WTC11 (cell line): ENCODE results near the gene PAX4. TPM values are rescaled to one million over a fixed set of nuclear protein-coding genes. Genes with fewer than 3 reads are reported as not detected.

Experiments used
- ATAC-seq: fragments of 200-7000 bp; cut with Tn5 transposase; 2 replicates; pipeline ENCODE4 v1.10.0; 2021; ENCODE audit warnings: mild to moderate bottlenecking, moderate library complexity
- CTCF ChIA-PET: fragments of 300-600 bp; sonication (Branson Sonifier 250); formaldehyde crosslinking; loops from one replicate; lab custom pipeline; 2021; ENCODE audit warnings: antibody characterized with exemption; lab: Charles Lee
- POLR2A ChIA-PET: fragments of 350-600 bp; sonication (Branson Sonifier 250); formaldehyde crosslinking; loops from one replicate; lab custom pipeline; 2021; ENCODE audit warnings: antibody characterized with exemption; lab: Charles Lee
- DNase-seq: peaks from one replicate; pipeline ENCODE4 v3.0.0; 2021; ENCODE audit warnings: low spot score
- H3K27ac Mint-ChIP-seq: 2 replicates; pipeline ENCODE4 v1.8.0; 2021; ENCODE audit warnings: mixed read lengths
- H3K27me3 Mint-ChIP-seq: 2 replicates; pipeline ENCODE4 v1.8.0; 2021; ENCODE audit warnings: low read depth, mild to moderate bottlenecking, moderate library complexity, mixed read lengths
- H3K36me3 Mint-ChIP-seq: 2 replicates; pipeline ENCODE4 v1.8.0; 2021; ENCODE audit warnings: mixed read lengths
- H3K4me1 Mint-ChIP-seq: 2 replicates; pipeline ENCODE4 v1.8.0; 2022; ENCODE audit warnings: mixed read lengths
- H3K4me3 Mint-ChIP-seq: 2 replicates; pipeline ENCODE4 v1.8.0; 2021; ENCODE audit warnings: mild to moderate bottlenecking, moderate library complexity, mixed read lengths
- H3K9me3 Mint-ChIP-seq: 2 replicates; pipeline ENCODE4 v1.8.0; 2021; ENCODE audit warnings: mixed read lengths
- AR ChIP-seq: fragments of 250-450 bp; sonication (Bioruptor Pico); IDR thresholded peaks from 2 replicates; pipeline ENCODE4 v1.9.0; 2021; ENCODE audit warnings: mild to moderate bottlenecking
- ATF1 ChIP-seq: sonication (generic); formaldehyde crosslinking; IDR thresholded peaks from 2 replicates; pipeline ENCODE4 v1.8.1; 2023; ENCODE audit warnings: mild to moderate bottlenecking, moderate library complexity, missing genetic modification reagents
- CREB1 ChIP-seq: sonication (generic); formaldehyde crosslinking; IDR thresholded peaks from 2 replicates; pipeline ENCODE4 v1.8.0; 2023; ENCODE audit warnings: mild to moderate bottlenecking, missing genetic modification reagents
- KAT7 ChIP-seq: sonication (generic); formaldehyde crosslinking; IDR thresholded peaks from 2 replicates; pipeline ENCODE4 v1.8.1; 2023; ENCODE audit warnings: missing genetic modification reagents, mild to moderate bottlenecking, borderline replicate concordance
- MXD4 ChIP-seq: fragments of 250-450 bp; sonication (Bioruptor Pico); IDR thresholded peaks from 2 replicates; pipeline ENCODE4 v1.8.0; 2021; ENCODE audit warnings: mild to moderate bottlenecking, moderate library complexity, borderline replicate concordance
- NR1H2 ChIP-seq: sonication (generic); formaldehyde crosslinking; IDR thresholded peaks from 2 replicates; pipeline ENCODE4 v1.9.0; 2021; ENCODE audit warnings: mild to moderate bottlenecking, moderate library complexity, missing genetic modification reagents
- PREB ChIP-seq: sonication (generic); formaldehyde crosslinking; IDR thresholded peaks from 2 replicates; pipeline ENCODE4 v1.8.1; 2022; ENCODE audit warnings: mild to moderate bottlenecking, missing genetic modification reagents, moderate library complexity, borderline replicate concordance
- RORB ChIP-seq: fragments of 250-450 bp; sonication (Bioruptor Pico); IDR thresholded peaks from 2 replicates; pipeline ENCODE4 v1.9.0; 2021; ENCODE audit warnings: mild to moderate bottlenecking
- SMAD3 ChIP-seq: sonication (generic); formaldehyde crosslinking; IDR thresholded peaks from 2 replicates; pipeline ENCODE4 v1.8.0; 2022; ENCODE audit warnings: missing genetic modification reagents, mild to moderate bottlenecking, borderline replicate concordance
- SMAD4 ChIP-seq: sonication (generic); formaldehyde crosslinking; IDR thresholded peaks from 2 replicates; pipeline ENCODE4 v1.8.0; 2022; ENCODE audit warnings: mild to moderate bottlenecking, missing genetic modification reagents
- SOX15 ChIP-seq: fragments of 250-450 bp; sonication (Bioruptor Pico); IDR thresholded peaks from 2 replicates; pipeline ENCODE4 v1.9.0; 2021; ENCODE audit warnings: mild to moderate bottlenecking
- ZNF219 ChIP-seq: sonication (generic); formaldehyde crosslinking; IDR thresholded peaks from 2 replicates; pipeline ENCODE4 v1.8.0; 2023; ENCODE audit warnings: missing genetic modification reagents, mild to moderate bottlenecking, borderline replicate concordance
- ZNF232 ChIP-seq: sonication (generic); formaldehyde crosslinking; IDR thresholded peaks from 2 replicates; pipeline ENCODE4 v1.8.0; 2022; ENCODE audit warnings: mild to moderate bottlenecking, missing genetic modification reagents
- ZNF263 ChIP-seq: sonication (generic); formaldehyde crosslinking; IDR thresholded peaks from 2 replicates; pipeline ENCODE4 v1.8.1; 2022; ENCODE audit warnings: low read depth, mild to moderate bottlenecking, moderate library complexity, missing genetic modification reagents
- ZNF317 ChIP-seq: sonication (generic); formaldehyde crosslinking; IDR thresholded peaks from 2 replicates; pipeline ENCODE4 v1.8.1; 2023; ENCODE audit warnings: low read depth, mild to moderate bottlenecking, moderate library complexity, missing genetic modification reagents, borderline replicate concordance
- ZNF423 ChIP-seq: fragments of 250-450 bp; sonication (Bioruptor Pico); IDR thresholded peaks from 2 replicates; pipeline ENCODE4 v2.1.2; 2022; ENCODE audit warnings: mild to moderate bottlenecking, moderate library complexity
- ZNF532 ChIP-seq: fragments of 250-450 bp; sonication (Bioruptor Pico); IDR thresholded peaks from 2 replicates; pipeline ENCODE4 v1.9.0; 2021; ENCODE audit warnings: mild to moderate bottlenecking, borderline replicate concordance
- total RNA-seq: library from RNA; stranded (reverse); gene quantifications from 3 replicates; pipeline ENCODE4 v1.2.3, GENCODE V29; 2021
- TF ChIP-seq, protein P1 (sequence below): fragments of 250-450 bp; sonication (Bioruptor Pico); IDR thresholded peaks from 2 replicates; pipeline ENCODE4 v2.1.2; 2022; ENCODE audit warnings: mild to moderate bottlenecking, moderate library complexity
- TF ChIP-seq, protein P2 (sequence below): sonication (generic); formaldehyde crosslinking; IDR thresholded peaks from 2 replicates; pipeline ENCODE4 v1.8.1; 2023; ENCODE audit warnings: mild to moderate bottlenecking, missing genetic modification reagents, moderate library complexity

Gene PAX4
- total RNA-seq, 1 experiment from 2014 or later, result not detected

- H3K36me3 Mint-ChIP-seq, result peaks cover 23% of the 10 kb centered on the region
- no peak overlapping the region for H3K27ac Mint-ChIP-seq
- DNase-seq (no peak), ATAC-seq (no peak)
- TF ChIP-seq ZNF263 (CRISPR knock-in tag) (no peak), ZNF532 (CRISPR knock-in tag) (no peak), KAT7 (CRISPR knock-in tag) (no peak), ZNF232 (CRISPR knock-in tag) (no peak), ZNF423 (CRISPR knock-in tag) (no peak)
- TF ChIP-seq, protein P1, sequence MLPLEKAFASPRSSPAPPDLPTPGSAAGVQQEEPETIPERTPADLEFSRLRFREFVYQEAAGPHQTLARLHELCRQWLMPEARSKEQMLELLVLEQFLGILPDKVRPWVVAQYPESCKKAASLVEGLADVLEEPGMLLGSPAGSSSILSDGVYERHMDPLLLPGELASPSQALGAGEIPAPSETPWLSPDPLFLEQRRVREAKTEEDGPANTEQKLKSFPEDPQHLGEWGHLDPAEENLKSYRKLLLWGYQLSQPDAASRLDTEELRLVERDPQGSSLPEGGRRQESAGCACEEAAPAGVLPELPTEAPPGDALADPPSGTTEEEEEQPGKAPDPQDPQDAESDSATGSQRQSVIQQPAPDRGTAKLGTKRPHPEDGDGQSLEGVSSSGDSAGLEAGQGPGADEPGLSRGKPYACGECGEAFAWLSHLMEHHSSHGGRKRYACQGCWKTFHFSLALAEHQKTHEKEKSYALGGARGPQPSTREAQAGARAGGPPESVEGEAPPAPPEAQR (CRISPR knock-in tag), result no peak
- peaks cover 11% of the 10 kb centered on the region for H3K27me3 Mint-ChIP-seq
- ChIA-PET CTCF (interaction anchor here (1.2 kb wide), 1 partner anchor 36 kb away, joined by 4 read pairs; no protein-coding TSS in a partner anchor), POLR2A (no interaction called here)
- no peaks in the 10 kb centered on the region for H3K9me3 Mint-ChIP-seq
- no peak overlapping the region for H3K4me3 Mint-ChIP-seq
- H3K4me1 Mint-ChIP-seq, result peaks cover 10% of the 10 kb centered on the region
Measured at GRCh38 chr7:127592550-127592949, 25.4 kb downstream of the PAX4 start.

GRCh38 chr7:127591591-127591990 lies 26.4 kb downstream of the PAX4 start:
- no peak overlapping the region for H3K27ac Mint-ChIP-seq
- peaks cover 12% of the 10 kb centered on the region for H3K4me1 Mint-ChIP-seq
- H3K4me3 Mint-ChIP-seq, result no peak overlapping the region
- DNase-seq (no peak), ATAC-seq (no peak)
- no peaks in the 10 kb centered on the region for H3K9me3 Mint-ChIP-seq
- peaks cover 23% of the 10 kb centered on the region for H3K36me3 Mint-ChIP-seq
- peaks cover 21% of the 10 kb centered on the region for H3K27me3 Mint-ChIP-seq
- POLR2A ChIA-PET, result no interaction called here
- CTCF ChIA-PET, result no interaction called here
- no peak for TF ChIP-seq ZNF219
- TF ChIP-seq, protein P2, sequence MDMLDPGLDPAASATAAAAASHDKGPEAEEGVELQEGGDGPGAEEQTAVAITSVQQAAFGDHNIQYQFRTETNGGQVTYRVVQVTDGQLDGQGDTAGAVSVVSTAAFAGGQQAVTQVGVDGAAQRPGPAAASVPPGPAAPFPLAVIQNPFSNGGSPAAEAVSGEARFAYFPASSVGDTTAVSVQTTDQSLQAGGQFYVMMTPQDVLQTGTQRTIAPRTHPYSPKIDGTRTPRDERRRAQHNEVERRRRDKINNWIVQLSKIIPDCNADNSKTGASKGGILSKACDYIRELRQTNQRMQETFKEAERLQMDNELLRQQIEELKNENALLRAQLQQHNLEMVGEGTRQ, result no peak
- no peak for TF ChIP-seq ATF1 (CRISPR knock-in tag)
- no peak for TF ChIP-seq ZNF317
- no peak for TF ChIP-seq MXD4
- no peak for TF ChIP-seq PREB (CRISPR knock-in tag)
- TF ChIP-seq ZNF263 (CRISPR knock-in tag), result no peak
- TF ChIP-seq SMAD3 (CRISPR knock-in tag), result no peak
- TF ChIP-seq RORB (CRISPR knock-in tag), result no peak
- TF ChIP-seq, protein P1 (CRISPR knock-in tag), result no peak
- TF ChIP-seq CREB1 (CRISPR knock-in tag), result no peak
- no peak for TF ChIP-seq AR (CRISPR knock-in tag)
- TF ChIP-seq SMAD4 (CRISPR knock-in tag), result no peak
- TF ChIP-seq NR1H2 (CRISPR knock-in tag), result no peak
- no peak for TF ChIP-seq SOX15 (CRISPR knock-in tag)
